ENCODE measurements around the gene TMEM30B. TPM values are rescaled to one million over a fixed set of nuclear protein-coding genes. Genes with fewer than 3 reads are reported as not detected.
"Not testable (repeated sequence)": the region's sequence is repeated elsewhere in the genome, so short reads cannot be mapped to it uniquely, and the experiment has no call there.

TMEM30B gene
- polyA plus RNA-seq, 1 of the 3 experiments (the other 2 are of a cell fraction): 0.15 TPM

DNA sequence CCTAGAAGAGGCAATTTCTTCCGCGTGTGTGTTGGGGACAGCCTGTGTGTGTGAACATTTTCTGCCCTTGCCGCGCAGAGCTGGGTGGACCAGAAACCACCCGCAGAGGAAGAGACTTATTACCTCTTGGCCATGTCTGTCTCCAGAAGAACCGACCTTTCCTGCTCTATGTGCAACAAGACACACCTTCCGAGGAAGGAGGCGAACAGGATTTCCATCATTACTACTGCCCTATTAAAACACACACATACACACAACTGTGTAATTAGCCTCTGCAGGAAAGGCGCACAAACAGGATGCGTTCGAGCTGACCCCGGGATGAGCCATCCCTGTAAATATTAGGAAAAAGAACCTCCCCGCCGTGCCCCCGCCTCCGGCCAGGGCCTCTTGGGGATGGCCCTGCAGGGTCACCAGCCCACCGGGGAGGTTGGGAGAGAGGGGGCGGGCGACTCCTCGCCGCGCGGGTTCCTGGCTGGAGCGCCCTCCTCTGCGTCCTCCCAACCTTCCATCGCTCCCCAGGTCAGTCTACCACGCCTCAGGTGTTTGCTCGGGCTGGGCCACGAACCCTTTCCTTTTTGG is 39.8 kb upstream of the TMEM30B start:
- Histone ChIP-seq H4K20me1 (ENCODE audit: insufficient read depth) (no peaks in the 10 kb centered on the region), H3K36me3 (replicated peaks in 1 of 2; ENCODE audit: control insufficient read depth in 1 of 2, insufficient read depth in 2 of 2, low read length in 1 of 2) (no peaks in the 10 kb centered on the region), H3K4me3 (ENCODE audit: low read depth in 2 of 2, low read length in 1 of 2) (peak overlapping the region; percentile 62 to 65), H3K79me2 (ENCODE audit: insufficient read depth) (no peaks in the 10 kb centered on the region), H3K4me2 (peak overlapping the region; percentile 88), H3K27ac (ENCODE audit: low read depth in 2 of 2, low read length in 1 of 2) (no peak overlapping the region), H3K9me3 (0 out of 2 replicates have a peak, but pooled peaks cover 6% of the 10 kb centered on the region), H2AFZ (ENCODE audit: low read depth) (peak overlapping the region; percentile 89), H3F3A (replicated peaks; ENCODE audit: insufficient read depth) (no peaks in the 10 kb centered on the region), H3K27me3 (ENCODE audit: insufficient read depth) (peaks cover 10% of the 10 kb centered on the region), H3K4me1 (ENCODE audit: control insufficient read depth in 1 of 2, insufficient read depth in 2 of 2, low read depth in 1 of 2, low read length in 1 of 2) (peaks cover 0 to 10% of the 10 kb centered on the region in 2 experiments; a peak in 1 of 4 replicates), H3K9ac (peak overlapping the region; percentile 54; the same call in 1 of the 2 replicates), H3K9me2 (no peaks in the 10 kb centered on the region)
- peak; percentile 14 for DNase-seq
- TF ChIP-seq, protein P1, sequence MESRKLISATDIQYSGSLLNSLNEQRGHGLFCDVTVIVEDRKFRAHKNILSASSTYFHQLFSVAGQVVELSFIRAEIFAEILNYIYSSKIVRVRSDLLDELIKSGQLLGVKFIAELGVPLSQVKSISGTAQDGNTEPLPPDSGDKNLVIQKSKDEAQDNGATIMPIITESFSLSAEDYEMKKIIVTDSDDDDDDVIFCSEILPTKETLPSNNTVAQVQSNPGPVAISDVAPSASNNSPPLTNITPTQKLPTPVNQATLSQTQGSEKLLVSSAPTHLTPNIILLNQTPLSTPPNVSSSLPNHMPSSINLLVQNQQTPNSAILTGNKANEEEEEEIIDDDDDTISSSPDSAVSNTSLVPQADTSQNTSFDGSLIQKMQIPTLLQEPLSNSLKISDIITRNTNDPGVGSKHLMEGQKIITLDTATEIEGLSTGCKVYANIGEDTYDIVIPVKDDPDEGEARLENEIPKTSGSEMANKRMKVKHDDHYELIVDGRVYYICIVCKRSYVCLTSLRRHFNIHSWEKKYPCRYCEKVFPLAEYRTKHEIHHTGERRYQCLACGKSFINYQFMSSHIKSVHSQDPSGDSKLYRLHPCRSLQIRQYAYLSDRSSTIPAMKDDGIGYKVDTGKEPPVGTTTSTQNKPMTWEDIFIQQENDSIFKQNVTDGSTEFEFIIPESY (IDR thresholded peaks at IDR 0.05; ENCODE audit: borderline replicate concordance, low read depth): no peak
- TF ChIP-seq FOXM1 (IDR thresholded peaks at IDR 0.05; ENCODE audit: low read depth): no peak
- TF ChIP-seq, protein P2, sequence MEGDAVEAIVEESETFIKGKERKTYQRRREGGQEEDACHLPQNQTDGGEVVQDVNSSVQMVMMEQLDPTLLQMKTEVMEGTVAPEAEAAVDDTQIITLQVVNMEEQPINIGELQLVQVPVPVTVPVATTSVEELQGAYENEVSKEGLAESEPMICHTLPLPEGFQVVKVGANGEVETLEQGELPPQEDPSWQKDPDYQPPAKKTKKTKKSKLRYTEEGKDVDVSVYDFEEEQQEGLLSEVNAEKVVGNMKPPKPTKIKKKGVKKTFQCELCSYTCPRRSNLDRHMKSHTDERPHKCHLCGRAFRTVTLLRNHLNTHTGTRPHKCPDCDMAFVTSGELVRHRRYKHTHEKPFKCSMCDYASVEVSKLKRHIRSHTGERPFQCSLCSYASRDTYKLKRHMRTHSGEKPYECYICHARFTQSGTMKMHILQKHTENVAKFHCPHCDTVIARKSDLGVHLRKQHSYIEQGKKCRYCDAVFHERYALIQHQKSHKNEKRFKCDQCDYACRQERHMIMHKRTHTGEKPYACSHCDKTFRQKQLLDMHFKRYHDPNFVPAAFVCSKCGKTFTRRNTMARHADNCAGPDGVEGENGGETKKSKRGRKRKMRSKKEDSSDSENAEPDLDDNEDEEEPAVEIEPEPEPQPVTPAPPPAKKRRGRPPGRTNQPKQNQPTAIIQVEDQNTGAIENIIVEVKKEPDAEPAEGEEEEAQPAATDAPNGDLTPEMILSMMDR (IDR thresholded peaks at IDR 0.05): no peak
- no peak for TF ChIP-seq FOSL2 (IDR thresholded peaks at IDR 0.05; ENCODE audit: borderline replicate concordance, low read depth)
- TF ChIP-seq, protein P3, sequence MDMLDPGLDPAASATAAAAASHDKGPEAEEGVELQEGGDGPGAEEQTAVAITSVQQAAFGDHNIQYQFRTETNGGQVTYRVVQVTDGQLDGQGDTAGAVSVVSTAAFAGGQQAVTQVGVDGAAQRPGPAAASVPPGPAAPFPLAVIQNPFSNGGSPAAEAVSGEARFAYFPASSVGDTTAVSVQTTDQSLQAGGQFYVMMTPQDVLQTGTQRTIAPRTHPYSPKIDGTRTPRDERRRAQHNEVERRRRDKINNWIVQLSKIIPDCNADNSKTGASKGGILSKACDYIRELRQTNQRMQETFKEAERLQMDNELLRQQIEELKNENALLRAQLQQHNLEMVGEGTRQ (IDR thresholded peaks at IDR 0.05; ENCODE audit: borderline replicate concordance, low read depth, low read length): no peak
- no peak for TF ChIP-seq RAD21 (IDR thresholded peaks at IDR 0.05; ENCODE audit: low read length)
- TF ChIP-seq, protein P4, sequence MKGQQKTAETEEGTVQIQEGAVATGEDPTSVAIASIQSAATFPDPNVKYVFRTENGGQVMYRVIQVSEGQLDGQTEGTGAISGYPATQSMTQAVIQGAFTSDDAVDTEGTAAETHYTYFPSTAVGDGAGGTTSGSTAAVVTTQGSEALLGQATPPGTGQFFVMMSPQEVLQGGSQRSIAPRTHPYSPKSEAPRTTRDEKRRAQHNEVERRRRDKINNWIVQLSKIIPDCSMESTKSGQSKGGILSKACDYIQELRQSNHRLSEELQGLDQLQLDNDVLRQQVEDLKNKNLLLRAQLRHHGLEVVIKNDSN (IDR thresholded peaks at IDR 0.05; ENCODE audit: borderline replicate concordance, low read depth): no peak
- no peak for TF ChIP-seq NRF1 (IDR thresholded peaks at IDR 0.05; ENCODE audit: low read depth, low read length)
- POLR2A ChIA-PET: no interaction called here
- 36% methylated on average over 14 of the region's 29 CpGs for WGBS (ENCODE audit: low lambda C conversion rate)
- CTCF ChIA-PET: interaction anchor here (1.0 to 1.5 kb wide), 2 partner anchors 24 to 40 kb away, joined by 4 to 5 read pairs; partner anchors contain the start of gene TMEM30B

DNA sequence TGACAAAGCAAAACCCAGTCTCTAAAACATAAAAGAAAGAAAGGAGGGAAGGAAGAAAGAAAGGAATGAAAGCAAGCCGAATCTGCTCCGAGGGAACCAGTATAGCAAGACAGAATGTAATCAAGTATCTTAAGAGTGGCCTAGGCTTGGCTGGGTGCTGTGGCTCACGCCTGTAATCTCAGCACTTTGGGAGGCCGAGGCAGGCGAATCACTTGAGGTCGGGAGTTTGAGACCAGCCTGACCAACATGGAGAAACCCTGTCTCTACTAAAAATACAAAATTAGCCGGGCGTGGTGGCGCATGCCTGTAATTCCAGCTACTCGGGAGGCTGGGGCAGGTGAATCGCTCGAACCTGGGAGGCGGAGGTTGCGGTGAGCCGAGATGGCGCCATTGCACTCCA is 39.0 kb upstream of the TMEM30B start:
- 96% methylated on average over 16 of the region's 16 CpGs for WGBS (ENCODE audit: low lambda C conversion rate)

More for the DNA sequence above, 39.0 kb upstream of the TMEM30B start:
- H3K79me2 ChIP-seq (ENCODE audit: insufficient read depth); H3K9ac ChIP-seq; H3K4me3 ChIP-seq (ENCODE audit: low read depth in 2 of 2, low read length in 1 of 2); H3K36me3 ChIP-seq (replicated peaks in 1 of 2; ENCODE audit: control insufficient read depth in 1 of 2, insufficient read depth in 2 of 2, low read length in 1 of 2); POLR2A ChIA-PET; H3K27ac ChIP-seq (ENCODE audit: low read depth in 2 of 2, low read length in 1 of 2); DNase-seq; H2AFZ ChIP-seq (ENCODE audit: low read depth); H4K20me1 ChIP-seq (ENCODE audit: insufficient read depth); H3K9me2 ChIP-seq; H3K4me2 ChIP-seq; H3K9me3 ChIP-seq; H3F3A ChIP-seq (replicated peaks; ENCODE audit: insufficient read depth): not testable (repeated sequence)
- H3K27me3 ChIP-seq (ENCODE audit: insufficient read depth): peaks cover 10% of the 10 kb centered on the region
- peaks cover 0 to 10% of the 10 kb centered on the region in 2 experiments; a peak in 1 of 4 replicates for H3K4me1 ChIP-seq (ENCODE audit: control insufficient read depth in 1 of 2, insufficient read depth in 2 of 2, low read depth in 1 of 2, low read length in 1 of 2)
- CTCF ChIA-PET: interaction anchor here (0.7 to 1.5 kb wide), 2 partner anchors 23 to 33 kb away, joined by 3 to 5 read pairs; no protein-coding TSS in a partner anchor

Data from SK-N-SH (cell line).